Stimulated activated CD4-positive, alpha-beta T cell treated with anti-CD3 and anti-CD28 coated beads, Interleukin-1b, Interleukin-23, amount 100 ng/mL, for 1 hour (primary cell): Measurements from ENCODE around the gene VPS4A.
"Not testable (repeated sequence)": the region's sequence is repeated elsewhere in the genome, so short reads cannot be mapped to it uniquely, and the experiment has no call there.

Experiments
- DNase-seq, 2 donors: peaks; one replicate each; pipeline ENCODE4 v3.0.0-alpha.2; 2020; ENCODE audit warnings: low read depth in 2 of 2

VPS4A gene

DNA sequence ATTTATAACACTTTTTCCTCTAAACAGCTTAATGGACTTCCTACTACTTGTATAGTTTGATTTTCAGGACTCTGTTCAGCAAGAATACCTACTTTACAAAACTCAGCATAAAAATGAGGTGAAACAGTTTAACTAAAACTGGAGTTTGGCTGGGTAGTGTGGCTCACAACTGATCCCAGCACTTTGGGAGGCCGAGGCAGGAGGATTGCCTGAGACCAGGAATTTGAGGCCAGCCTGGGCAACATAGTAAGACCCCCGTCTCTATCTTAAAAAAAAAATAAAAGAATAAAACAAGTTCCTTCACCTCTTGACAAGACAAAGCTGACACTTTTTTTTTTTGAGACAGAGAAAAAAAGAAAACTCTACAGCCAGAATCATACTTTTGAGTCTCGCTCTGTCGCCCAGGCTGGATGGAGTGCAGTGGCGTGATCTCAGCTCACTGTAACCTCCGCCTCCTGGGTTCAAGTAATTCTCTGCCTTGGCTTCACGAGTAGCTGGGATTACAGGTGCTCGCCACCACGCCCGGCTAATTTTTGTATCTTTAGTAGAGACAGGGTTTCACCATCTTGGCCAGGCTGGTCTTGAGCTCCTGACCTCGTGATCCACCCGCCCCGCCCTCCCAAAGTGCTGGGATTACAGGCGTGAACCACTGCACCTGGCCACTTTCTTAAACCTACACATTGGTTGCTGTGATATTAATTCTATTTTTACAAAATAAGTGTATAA, 16.6 kb downstream of the VPS4A start:
- DNase-seq: no peak

GRCh38 chr16:69328854-69329316, 17.7 kb downstream of the VPS4A start:
- no peak for DNase-seq

DNA sequence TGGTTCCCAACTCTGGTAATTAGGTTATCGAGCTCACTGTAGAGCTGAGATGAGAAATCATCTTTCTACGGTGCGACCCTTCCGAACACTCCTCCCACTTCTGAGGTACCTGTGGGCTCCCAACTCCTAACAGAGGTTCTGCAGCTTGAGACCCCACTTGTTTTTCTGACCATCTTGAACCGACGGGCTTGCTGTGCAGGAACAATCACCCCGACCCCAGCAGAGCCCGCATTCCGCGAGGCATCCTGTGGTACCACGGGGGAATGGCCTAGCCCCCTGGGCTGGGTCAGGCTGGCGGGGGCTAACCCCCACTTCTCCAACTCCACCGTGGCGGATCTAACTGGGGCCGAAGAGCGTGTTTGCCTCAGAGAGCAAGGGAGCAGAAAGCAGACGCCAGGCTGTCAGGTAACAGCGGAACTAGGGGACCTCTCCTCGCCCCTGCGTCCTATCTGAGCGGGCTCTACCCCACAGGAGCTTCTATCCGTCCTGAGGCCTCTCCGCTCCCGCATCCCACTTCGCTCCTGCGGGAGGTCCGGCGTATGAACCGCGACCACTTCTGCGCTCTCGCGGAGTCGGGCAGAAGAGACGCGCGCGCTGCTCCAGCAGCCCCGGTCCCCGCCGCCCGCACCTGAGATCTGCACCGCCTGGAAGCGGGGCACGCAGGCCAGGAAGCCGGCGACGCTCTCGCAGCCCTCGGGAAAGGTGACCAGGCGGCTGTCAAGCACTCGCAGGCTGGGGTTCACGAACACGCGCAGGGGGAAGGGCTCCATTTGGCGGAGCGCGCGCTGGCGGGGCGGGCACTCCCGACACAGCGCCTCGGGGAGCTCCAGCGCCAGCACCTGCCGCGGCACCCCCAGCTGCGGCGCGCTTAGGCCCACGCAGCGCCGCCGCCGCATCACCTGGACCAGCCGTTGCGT, 18.5 kb downstream of the VPS4A start:
- DNase-seq: no peak

DNA sequence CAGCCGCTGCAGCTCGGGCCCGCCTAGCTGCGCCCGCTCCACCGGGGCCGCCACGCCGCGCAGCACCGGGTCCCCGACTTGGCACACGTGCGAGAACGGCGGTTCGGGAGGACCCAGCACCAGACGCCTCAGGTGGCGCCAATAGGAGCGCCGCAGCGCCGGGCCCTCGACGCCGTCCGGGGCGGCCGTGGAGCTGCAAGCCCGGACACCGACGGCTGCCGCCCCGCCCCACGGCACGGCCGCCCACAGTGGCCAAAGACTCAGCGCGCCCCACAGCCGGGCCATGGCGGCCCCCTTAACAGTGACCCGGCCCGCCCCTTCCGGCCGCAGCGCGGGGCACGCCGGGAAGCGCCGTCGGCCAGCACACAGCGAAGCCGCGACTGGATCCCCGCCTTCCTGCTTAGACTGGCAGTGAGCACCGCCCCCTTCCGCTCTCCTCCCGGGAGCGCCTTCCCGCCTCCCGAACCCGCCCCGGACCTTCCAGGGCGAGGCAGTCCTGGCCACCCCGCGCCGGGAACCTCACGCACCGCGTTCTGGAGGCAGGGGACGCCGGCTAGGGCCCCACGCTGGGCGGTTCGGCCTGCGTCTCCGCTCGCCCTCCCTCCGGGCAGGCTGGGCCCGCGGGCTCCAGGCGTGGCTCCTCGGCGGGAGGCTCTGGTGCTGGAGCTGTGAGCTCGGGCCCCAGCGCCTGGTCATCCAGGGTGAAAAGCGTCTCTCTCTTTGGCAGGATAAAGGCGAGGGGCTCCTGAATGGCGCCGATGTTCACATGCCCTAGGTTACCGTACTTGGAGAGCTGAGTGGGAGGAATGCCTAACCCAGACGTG, 19.3 kb downstream of the VPS4A start, which contains the start of gene PDF:
TSS of gene PDF (minus strand) at position 303 of the 824 bp plus-strand sequence. CDS start at position 285, 18 bp downstream.
- DNase-seq: peak; percentile 58 to 67

GRCh38 chr16:69334696-69335095, 23.5 kb downstream of the VPS4A start:
- no peak for DNase-seq

DNA sequence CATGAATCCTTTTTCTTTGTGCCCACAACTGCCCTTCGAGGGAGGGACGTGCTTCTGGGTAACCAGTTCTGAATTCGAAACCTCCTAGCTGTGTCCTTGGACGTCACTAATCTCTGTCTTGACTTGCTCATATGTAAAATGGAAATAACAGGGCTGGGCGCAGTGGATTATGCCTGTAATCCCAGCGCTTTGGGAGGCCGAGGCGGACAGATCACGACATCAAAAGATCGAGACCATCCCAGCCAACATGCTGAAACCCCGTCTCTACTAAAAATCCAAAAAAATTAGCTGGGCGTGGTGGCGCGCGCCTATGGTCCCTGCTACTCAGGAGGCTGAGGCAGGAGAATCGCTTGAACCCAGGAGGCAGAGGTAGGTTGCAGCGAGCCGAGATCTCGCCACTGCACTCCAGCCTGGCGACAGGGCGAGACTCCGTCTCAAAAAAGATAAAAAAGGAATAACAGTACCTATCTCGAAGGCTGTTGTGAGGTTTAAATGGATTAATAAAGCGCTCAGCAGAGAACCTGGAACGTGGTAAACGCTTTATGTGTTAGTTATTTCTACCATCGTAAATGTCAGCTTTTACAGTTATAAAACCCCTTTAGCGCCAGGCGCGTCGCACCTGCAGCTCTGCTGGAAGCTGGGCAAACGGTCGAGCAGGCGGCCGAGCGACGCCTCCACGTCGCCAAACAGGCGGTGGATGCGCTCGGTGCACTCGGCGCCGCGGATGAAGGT, 27.6 kb downstream of the VPS4A start:
- no peak for DNase-seq

DNA sequence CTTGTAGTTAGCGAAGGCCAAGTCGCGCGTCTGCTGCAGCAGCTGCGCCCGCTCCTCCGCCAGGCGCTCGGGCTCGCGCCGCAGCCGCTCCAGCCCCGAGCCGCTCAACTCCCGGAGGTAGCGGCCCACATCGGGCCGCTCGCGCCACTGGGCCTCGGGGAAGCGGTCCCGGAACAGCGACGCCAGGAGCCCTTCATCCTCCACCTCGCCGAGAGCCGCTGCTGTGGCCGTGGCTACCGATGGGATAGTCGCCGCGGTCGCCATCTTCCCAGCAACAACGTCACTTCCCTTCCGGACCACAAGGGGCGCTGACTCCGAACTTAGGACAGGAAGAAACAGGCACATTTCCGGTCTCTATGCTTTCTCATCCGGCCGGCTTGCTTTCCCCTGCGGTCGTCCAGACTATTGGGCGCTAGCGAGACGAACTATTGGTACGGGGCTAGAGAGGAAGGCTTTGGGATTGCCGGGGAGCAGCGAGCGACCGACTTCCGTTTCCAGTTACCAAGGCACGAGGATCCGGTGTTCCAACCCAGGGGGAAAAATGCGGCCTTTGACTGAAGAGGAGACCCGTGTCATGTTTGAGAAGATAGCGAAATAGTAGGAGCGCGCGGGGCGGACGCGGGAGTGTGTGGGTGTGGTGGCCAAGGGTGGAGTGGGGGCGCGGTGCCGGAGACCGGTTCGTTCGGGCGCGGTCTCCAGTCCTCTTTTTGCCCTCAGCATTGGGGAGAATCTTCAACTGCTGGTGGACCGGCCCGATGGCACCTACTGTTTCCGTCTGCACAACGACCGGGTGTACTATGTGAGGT, 28.3 kb downstream of the VPS4A start, which contains the start of the genes COG8 and NIP7:
TSS of gene COG8 (minus strand) at position 276 of the 806 bp plus-strand sequence. CDS start at position 264, 12 bp downstream.
TSS of gene NIP7 (plus strand) at position 484 of the 806 bp plus-strand sequence. CDS start at position 542, 58 bp downstream.
- peak; percentile 74 to 85 for DNase-seq

DNA sequence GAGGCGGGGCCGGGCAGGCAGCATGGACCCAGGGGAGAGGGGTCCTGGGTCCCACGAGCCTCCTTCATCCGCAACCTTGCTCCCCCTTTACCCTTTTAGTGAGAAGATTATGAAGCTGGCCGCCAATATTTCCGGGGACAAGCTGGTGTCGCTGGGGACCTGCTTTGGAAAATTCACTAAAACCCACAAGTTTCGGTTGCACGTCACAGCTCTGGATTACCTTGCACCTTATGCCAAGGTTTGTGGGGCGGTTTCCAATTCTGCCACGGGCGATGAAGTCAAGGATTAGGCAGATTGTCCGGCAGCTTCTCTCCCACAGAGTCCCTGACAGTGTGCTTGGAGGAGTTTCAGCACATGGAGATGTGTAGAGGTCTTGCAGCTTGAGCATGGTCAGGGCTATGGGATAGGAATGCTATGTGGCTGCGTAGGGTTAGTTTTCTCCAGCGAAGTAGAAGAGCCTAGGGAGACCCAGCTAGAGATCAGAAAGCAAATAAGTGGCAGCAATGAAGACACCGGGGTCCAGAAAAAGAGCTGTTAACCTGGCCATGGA, 29.0 kb downstream of the VPS4A start:
- DNase-seq: no peak

DNA sequence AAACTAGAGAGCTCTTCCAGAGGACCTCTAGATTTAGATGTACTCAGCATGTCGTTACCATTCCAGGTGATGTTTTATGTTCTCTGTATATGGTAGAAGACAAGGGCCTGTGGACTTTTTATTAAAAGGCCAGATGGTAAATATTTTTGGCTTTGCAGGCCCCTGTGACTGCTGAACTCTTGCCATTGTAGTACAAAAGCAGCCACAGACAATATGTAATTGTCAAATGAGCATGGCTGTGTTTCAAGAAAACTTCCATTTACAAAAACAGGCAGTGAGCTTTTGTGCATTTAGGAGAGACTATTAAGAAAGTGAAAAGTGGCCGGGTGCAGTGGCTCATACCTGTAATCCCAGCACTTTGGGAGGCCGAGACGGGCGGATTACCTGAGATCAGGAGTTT, 33.0 kb downstream of the VPS4A start:
- no peak for DNase-seq

DNA sequence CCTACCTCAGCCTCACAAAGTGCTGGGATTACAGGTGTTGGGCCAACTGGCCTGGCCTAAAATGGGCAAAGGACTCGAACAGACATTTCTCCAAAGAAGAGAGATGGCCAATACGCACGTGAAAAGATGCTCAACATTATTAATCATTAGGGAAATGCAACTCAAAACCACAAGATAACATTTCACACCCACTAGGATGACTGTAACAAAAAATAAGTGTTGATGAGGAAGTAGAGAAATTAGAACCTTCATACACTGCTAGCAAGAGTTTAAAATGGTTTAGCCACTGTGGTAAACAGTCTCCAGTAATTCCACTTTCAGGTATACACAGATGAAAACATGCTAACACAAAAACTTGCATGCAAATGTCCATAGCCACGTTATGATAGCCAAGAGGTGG, 34.8 kb downstream of the VPS4A start:
- DNase-seq: no peak

- no peak for DNase-seq
These were observed 35.5 kb downstream of the VPS4A start for GRCh38 chr16:69346683-69347082.

- DNase-seq: no peak
These were observed 37.1 kb downstream of the VPS4A start for GRCh38 chr16:69348222-69348621.

GRCh38 chr16:69349536-69349935, 38.4 kb downstream of the VPS4A start:
- DNase-seq: no peak

DNA sequence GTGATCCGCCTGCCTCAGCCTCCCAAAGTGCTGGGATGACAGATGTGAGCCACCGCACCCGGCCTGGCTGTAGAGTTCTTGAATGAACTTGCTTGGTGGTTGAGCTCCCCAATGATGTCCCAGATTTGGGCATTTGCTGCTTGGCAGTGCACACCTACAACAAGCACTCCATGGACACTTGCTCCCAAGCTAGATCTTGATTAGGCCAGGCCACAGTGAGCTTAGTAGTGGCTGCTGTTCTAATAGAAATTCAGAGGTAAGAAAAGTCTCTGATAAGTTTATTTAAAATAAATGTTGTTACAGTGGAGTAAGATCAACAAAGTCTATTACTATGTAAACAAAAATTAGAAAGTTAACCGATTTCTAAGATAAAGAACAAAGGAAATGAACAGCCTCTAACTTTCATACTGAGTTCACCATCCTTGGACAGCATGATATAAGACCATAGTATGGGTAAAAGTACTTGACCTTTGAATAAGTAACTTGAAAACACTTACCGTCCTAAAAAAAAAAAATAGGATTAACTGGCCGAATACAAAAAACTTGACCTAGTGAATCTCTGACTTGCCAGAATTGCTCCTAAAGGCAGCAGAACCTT, 39.5 kb downstream of the VPS4A start:
- DNase-seq: no peak

DNA sequence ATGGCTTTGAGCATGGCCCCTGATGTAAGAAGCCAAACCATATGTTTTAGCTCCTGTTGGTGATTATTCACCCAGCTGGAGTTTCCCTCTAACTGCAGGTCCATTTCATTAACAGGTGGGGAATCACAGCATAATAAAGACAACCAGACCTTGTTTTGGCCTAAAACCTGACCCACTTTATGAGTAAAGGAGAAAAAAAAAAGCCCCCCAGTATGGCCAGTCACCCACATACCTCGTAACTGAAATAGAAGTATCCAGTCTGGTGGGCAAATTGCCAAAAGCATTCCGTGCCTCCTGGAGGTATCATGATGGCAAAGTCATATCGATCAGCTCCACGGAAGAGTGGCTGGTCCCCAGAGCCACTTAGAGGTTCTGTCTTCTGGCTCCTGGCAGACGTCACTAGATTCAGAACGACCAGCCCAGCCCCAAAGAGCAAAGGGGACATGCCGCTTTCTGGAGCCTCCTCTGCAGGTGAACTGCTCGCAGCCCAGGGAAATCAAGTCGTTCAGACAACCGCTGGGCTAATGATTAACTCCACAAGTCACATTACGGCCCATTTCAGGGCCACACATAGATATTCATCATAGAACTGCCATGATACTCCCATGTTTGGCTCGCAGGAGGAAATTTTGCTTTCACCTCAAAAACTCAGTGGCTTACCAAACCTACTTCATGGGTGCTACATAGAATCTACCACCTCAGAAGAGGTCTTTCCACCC, 40.3 kb downstream of the VPS4A start, which contains the start of gene TMED6:
TSS of gene TMED6 (minus strand) at position 478 of the 719 bp plus-strand sequence. CDS start at position 445, 33 bp downstream.
- DNase-seq: no peak

DNA sequence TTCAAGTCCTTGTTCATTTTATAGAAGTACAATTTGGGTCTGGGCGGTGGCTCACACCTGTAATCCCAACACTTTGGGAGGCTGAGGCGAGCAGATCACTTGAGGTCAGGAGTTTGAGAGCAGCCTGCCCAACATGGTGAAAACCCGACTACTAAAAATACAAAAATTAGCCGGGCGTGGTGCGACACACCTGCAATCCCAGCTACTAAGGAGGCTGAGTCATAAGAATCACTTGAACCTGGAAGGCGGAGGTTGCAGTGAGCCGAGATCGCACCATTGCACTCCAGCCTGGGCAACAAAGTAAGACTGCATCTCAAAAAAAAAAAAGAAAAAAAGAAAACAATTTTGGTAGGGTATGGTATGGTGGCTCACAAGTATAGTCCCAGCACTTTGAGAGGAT, 48.9 kb downstream of the VPS4A start:
- not testable (repeated sequence) for DNase-seq

DNA sequence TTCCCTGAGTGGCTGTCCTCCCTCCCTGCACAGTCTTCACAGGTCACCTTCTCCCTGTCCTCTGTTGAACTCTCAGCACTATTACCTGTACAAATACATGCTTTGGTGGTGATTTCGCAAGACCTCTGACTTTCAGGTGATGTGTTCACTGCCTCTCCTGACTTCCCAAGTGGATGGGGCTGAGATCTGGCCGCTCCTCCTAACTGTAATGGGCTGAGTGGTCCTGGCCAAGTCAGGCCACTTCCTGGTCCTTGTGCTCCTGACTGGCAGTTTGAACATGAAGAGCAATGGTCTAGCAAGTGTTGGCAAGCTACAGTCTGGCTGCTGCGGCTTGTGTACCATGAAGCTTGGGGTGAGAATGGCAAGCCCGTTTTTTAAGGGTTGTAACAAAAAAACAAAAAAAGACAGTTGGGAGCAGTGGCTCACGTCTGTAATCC, 52.1 kb downstream of the VPS4A start:
- DNase-seq: no peak

DNA sequence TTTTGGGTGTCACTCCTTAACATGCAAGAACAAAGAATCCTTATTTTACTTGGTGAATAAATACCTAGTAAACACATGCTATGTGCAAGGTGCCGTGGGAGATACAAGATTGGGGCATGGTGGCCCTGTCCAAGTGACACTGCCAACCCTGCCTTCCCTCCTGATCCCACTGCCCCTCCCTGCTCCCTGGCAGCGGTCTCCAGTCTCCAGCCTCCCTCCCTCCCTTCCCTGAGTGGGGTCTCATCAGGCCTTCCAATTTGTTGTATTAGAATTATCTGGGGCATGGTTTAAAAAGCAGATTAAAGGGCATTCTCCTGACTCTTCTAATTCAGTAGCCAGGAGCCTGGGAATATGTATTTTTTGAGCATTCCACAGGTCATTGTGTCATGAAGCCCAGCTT, 52.9 kb downstream of the VPS4A start:
- DNase-seq: no peak
